Upper lobe of right lung (tissue), 1 donor: ENCODE measurements around the gene CDX2. TPM values are rescaled to one million over a fixed set of nuclear protein-coding genes. Genes with fewer than 3 reads are reported as not detected.
A peak's percentile ranks its signal among the peaks of the same experiment; 100 is the strongest.

ENCODE experiments used
- ATAC-seq: fragments of 200-7000 bp; cut with Tn5 transposase; one replicate; pipeline ENCODE4 v1.9.1; 2020; ENCODE audit warnings: mild to moderate bottlenecking, moderate library complexity
- DNase-seq: peaks from one replicate; pipeline ENCODE4 v3.0.0-alpha.2; 2020
- H3K27ac ChIP-seq: fragments of 200-600 bp; one replicate; pipeline ENCODE4 v1.8.0; 2022
- H3K27me3 ChIP-seq: fragments of 200-600 bp; one replicate; pipeline ENCODE4 v1.8.0; 2022; ENCODE audit warnings: mild to moderate bottlenecking
- H3K36me3 ChIP-seq: fragments of 200-600 bp; one replicate; pipeline ENCODE4 v1.8.0; 2022
- H3K4me1 ChIP-seq: fragments of 200-600 bp; one replicate; pipeline ENCODE4 v1.8.0; 2022
- H3K4me3 ChIP-seq: fragments of 200-600 bp; one replicate; pipeline ENCODE4 v1.8.0; 2022; ENCODE audit warnings: mild to moderate bottlenecking
- H3K9me3 ChIP-seq: fragments of 200-600 bp; one replicate; pipeline ENCODE4 v1.8.0; 2022
- CTCF ChIP-seq: fragments of 200-600 bp; IDR thresholded peaks from one replicate; pipeline ENCODE4 v1.8.0; 2022; ENCODE audit warnings: antibody characterized with exemption
- intact Hi-C: fragments of 100-400 bp; cut with DNase I; formaldehyde crosslinking; loops from one replicate; pipeline ENCODE4 v1.11.0; 2022
- total RNA-seq: library from RNA; stranded (reverse); fragmentation: NEBNext Ultra II Directional; extraction: Animal tissue kit (Norgen Biotek cat#: 25700); gene quantifications from one replicate; pipeline ENCODE4 v1.2.1, GENCODE V29; 2021
- donor health status: DM: no; HTN: yes; CAD: no; lungs with severe emphysema.

CDX2 gene
- total RNA-seq, 1 donor from 2014 or later = not detected

- H3K27me3 ChIP-seq = peaks cover 95% of the 10 kb centered on the region
- H3K4me1 ChIP-seq = peaks cover 16% of the 10 kb centered on the region
- H3K36me3 ChIP-seq = no peaks in the 10 kb centered on the region
- ATAC-seq (no peak), DNase-seq (no peak)
- peak overlapping the region; percentile 25 for H3K4me3 ChIP-seq
- TF ChIP-seq CTCF = no peak
- intact Hi-C loops = no loop called here
- no peaks in the 10 kb centered on the region for H3K9me3 ChIP-seq
- no peak overlapping the region for H3K27ac ChIP-seq
Observed at GRCh38 chr13:27961227-27962085, 7.7 kb downstream of the CDX2 start.

- peak; percentile 81 for DNase-seq
- ATAC-seq = peak; percentile 93
- Histone ChIP-seq H3K27me3 (peaks cover 95% of the 10 kb centered on the region), H3K4me1 (peaks cover 16% of the 10 kb centered on the region), H3K4me3 (peak overlapping the region; percentile 25), H3K36me3 (no peaks in the 10 kb centered on the region), H3K27ac (no peak overlapping the region), H3K9me3 (no peaks in the 10 kb centered on the region)
- intact Hi-C loops = no loop called here
- TF ChIP-seq CTCF = peak; percentile 36
Observed at GRCh38 chr13:27960362-27961226, 8.5 kb downstream of the CDX2 start.

- H3K36me3 ChIP-seq = no peaks in the 10 kb centered on the region
- H3K4me3 ChIP-seq = peak overlapping the region; percentile 25
- DNase-seq (no peak), ATAC-seq (no peak)
- H3K9me3 ChIP-seq = no peaks in the 10 kb centered on the region
- no peak overlapping the region for H3K27ac ChIP-seq
- TF ChIP-seq CTCF = no peak
- peaks cover 16% of the 10 kb centered on the region for H3K4me1 ChIP-seq
- intact Hi-C loops = no loop called here
- peaks cover 95% of the 10 kb centered on the region for H3K27me3 ChIP-seq
Observed at GRCh38 chr13:27959976-27960361, 9.1 kb downstream of the CDX2 start.

GRCh38 chr13:27956576-27957300 lies 12.4 kb downstream of the CDX2 start:
- no peaks in the 10 kb centered on the region for H3K36me3 ChIP-seq
- H3K27me3 ChIP-seq = peaks cover 96% of the 10 kb centered on the region
- no peaks in the 10 kb centered on the region for H3K9me3 ChIP-seq
- intact Hi-C loops = no loop called here
- no peak for TF ChIP-seq CTCF
- ATAC-seq (no peak), DNase-seq (no peak)
- H3K27ac ChIP-seq = no peak overlapping the region
- H3K4me1 ChIP-seq = peaks cover 31% of the 10 kb centered on the region
- H3K4me3 ChIP-seq = no peak overlapping the region

- DNase-seq (no peak), ATAC-seq (no peak)
- Histone ChIP-seq H3K9me3 (no peaks in the 10 kb centered on the region), H3K4me1 (peaks cover 20% of the 10 kb centered on the region), H3K27ac (no peak overlapping the region), H3K27me3 (peaks cover 93% of the 10 kb centered on the region), H3K36me3 (no peaks in the 10 kb centered on the region), H3K4me3 (no peak overlapping the region)
- intact Hi-C loops = no loop called here
- TF ChIP-seq CTCF = no peak
Observed at GRCh38 chr13:27955014-27955591, 14.0 kb downstream of the CDX2 start.
